ENCODE results near the gene MORN1.

MORN1 gene

DNA sequence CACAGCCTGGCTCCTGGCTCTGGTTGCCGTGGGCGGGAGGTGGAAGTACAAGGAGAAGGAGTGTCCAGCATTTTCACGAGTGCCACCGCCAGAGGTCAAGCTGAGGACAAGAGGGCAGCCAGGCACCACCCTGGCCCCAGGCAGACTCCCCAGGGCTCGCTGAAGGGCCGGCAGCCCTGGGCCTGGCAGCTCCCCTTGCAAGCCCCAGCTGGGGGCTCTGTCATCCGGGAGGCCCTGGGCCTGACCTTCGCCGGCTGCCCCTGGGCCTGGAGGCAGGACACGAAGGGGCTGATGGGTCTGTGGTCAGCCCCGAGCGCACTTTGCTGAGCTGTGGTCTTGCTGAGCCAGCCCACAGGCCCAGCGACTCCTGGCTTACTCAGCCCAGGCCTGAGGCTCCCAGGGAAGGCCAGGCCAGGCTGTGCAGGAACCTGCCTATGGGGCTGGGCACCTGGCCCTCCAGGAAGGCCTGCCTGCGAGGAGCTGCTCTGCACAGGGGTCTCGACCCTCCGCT, 74.8 kb downstream of the MORN1 start:
- DNase-seq: no peak

DNA sequence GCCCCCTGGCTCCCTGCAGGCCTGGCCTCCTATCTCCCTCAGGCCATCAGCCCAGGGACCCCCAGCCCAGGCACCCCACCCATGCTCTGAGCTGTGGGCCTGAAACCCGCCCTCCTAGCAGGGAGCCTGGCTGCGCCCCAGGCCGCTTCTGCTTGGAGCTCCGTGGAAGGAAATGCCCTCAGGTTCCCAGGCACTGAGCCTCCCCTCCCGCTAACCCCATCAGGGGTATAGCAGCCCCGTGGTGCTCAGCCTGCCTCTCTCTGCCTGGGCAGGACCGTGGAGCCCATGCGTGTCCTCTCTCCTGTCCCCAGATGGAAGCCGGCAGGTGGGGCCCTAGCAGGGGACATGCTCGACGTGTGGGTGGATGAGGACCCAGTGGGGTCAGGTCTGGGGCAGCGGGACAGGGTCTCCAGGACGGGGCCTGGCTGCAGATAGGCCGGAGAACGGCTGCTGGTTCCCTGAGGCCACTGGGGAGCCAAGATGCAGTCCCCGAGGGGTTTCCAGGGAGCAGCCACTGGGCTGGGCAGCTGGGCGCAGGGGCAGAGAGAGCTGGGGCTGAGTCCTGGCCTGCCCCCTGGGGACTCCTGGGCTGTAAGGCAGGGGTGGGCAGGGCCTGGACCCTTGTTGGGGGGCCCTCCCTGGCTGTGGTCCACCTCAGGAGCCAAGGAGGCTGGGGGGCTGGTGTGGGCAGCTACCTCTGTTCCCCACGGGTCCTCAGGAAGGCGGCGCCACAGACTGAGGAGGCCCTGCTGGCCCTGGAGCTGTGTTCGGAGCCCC, 75.5 kb downstream of the MORN1 start:
- DNase-seq: no peak

DNA sequence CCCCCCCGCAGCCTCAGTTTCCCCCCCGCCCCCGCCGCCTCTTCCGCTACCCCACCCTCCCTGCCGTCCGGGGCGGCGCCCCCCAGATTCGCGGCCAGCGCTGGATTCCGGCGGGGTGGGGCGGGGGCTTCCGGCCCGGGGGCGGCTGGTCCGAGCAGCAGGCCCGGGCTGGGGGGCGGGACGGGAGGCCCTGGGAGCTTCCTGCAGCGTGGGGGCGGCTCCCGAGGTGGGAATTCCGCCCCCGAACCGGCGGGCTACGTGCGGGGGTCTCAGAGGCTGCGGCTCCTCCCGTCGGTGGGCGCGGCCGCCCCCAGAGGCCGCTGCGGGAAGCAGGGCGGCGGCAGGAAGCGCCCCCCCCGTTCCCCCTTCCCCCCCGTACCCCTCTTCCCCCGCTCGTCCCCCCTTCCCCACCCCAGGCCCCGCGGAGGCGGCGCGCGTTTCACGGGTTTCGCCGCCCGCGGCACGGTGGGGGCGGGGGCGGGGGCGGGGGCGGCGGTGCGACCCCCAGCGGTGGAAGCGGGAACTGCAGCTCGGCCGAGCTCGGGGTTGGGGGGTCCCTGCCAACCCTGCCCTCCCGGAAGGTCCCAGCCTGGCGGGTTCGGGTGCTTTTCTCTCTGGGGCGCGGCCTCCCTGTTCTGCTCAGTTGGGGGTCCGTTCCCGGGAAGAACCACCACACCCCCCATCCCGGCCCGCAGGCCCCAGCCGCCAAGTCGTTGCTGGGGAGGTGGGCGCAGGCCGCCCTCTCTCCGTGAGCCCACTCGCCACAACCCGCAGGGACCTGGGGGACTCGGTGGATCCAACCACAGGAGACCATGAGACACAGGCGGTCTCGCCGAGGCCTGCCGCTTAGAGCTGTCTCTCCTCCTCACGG, 76.3 kb downstream of the MORN1 start:
- peak; percentile 45 to 60 for DNase-seq

DNA sequence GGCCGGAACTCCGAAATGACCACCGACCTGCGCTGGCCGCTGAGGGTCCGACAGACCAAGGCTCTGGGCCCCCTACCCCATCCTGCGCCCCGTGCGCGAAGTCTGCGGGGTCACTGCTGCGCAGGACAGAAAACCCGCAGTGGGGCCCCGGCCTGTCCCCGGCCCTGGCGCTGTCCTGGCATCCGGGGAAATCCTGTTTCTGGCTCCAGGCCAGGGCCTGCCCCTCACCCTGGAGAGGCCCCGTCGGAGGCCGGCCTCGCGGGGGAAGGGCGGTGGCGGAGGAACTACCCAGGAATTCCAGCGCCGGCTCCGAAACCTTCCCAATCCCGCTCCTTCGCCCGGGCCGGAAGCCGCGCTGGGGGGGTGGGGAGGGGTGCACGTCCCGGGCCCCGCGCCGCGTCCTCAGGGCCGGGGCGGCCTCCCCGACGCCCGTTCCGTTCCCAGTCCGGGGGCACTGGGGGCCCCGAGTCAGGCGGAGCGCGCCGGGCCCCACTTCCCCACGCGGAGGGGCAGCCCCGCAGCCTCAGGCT, 77.0 kb downstream of the MORN1 start:
- no peak for DNase-seq

GRCh38 chr1:2313651-2314261, 77.6 kb downstream of the MORN1 start:
- no peak for DNase-seq

DNA sequence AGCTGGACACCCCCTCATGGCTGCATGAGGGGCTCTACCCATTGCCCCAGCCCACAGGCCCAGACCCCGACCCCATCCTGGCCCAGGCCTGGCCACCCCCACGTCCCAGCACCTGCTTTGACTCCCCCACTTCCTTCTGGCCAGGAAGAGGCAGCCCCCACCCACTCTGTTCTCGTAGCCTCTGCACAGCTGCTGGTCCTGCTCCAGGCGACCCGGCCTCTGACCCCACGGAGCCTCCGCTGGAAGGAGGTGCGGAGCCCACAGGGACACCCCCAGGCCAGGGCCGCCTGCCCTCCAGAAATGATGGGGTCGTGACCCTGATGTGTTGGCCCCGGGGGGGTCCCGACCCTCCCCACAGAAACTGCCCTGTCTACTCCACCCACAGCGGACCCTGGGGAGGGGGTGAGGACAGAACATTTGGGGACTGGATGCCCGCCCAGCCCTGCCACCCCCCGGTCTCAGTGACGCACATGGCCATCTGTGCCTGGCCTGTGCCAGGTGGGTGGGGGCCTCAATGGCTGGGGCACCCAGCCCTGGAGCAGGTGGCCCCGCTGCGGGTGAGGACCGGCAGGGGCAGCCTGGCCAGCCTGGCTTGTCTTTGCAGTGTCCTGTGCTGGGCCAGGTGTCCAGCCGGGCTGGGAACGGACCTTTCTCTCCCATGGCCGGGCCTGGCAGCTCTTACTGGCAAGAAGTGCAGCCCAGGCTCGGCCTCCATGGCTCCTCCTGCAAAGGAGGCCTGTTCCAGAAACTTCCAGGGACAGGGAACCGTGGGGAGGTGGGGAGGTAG, 78.6 kb downstream of the MORN1 start:
- DNase-seq: no peak

DNA sequence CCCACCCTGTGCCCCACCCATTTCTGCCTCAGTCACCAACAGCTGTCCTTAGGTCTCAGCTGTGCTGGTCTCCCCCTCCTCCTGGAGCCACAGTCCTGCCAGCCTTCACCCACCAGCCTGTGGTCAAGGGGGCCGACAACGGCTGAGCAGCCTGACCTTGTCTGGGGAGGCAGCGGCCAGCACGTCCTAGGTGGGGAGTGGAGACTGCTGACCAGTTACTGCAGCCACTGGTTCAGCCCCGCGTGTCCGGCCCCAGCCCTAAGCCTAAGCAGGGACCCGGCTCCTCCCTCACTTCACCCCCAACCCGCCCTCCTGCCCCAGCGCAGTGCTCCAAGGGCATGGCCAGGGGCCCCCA, 79.2 kb downstream of the MORN1 start:
- DNase-seq: no peak

DNA sequence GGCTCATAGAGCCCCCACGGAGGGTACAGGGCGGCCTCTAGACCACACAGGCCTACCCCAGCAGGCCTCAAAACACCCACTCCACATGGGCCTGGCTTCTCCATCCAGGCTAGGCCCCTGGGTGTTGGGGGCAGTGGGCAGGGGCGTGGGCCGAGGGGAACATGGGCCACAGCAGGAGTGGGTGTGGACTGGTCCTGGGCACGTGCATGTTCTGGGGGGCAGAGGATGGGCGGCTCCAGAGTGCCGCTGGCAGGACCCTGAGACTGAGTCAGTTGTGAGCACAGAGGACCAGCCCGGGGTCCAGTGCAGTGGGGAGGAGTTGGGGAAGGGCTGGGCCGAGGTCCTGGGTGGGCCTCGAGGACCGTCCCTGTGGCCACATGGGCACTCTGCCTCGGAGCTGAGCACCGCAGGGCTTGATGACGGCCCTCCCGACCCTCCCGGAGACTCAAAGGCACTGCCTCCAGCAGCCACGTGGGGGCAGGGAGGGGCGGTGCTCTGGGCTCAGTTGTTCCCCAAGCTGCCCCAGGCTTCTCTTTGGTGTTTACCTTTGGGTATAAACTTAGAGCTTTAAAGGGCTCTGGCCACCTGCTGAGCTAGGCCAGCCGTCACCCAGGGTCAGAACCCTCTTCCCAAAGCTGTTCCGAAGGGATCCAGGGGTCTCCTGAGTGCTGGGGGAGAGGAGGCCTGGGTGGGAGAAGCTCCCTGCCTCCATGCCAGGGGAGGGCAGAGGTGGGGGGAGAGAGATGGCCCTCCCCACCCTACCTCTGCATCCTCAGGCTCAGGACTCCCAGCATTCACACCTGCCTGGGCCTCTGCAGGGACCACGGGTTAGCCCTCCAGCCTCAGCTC, 79.9 kb downstream of the MORN1 start:
- peak in 1 of 2 donors; percentile 57 for DNase-seq

DNA sequence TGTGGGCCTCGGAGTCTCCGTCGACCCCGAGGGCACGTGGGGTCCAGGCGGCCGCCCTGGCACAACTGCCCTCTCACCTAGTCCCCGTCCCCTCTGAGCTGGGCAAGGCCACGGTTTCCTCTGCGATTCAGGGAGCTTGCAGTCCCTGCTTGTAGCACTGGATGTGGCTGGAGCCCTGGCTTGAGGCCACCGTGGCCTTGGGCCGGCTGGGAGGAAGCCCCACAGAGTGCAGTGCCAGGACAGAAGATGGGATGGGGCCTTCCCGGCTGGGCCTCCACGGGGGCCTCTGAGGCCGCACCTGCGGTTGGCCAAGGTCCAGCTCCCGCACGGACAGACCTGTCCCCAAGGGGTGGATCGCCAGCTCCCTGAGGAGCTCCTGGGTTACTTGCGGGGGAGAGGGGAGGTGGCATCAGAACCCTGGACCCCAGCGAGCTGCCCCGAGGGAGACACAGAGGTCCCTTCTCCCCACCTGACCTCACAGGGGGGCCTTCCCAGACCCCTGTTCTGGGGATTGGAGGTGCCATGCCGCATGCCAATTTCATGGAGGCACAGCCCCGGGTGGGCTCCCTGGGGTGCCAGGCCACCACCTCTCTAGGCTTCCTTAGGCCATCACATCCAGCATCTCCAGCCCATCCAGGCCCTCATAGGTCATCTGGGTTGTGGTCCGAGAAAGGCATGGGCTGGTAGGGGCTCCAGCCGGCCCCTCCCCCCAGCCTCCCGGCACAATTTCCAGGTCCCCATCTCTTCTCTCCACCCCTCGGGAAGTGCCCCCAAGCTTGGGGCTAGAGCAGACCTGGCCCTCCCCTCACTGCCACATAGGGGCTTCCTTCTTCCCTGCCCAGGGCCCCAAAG, 80.8 kb downstream of the MORN1 start:
- DNase-seq: no peak

DNA sequence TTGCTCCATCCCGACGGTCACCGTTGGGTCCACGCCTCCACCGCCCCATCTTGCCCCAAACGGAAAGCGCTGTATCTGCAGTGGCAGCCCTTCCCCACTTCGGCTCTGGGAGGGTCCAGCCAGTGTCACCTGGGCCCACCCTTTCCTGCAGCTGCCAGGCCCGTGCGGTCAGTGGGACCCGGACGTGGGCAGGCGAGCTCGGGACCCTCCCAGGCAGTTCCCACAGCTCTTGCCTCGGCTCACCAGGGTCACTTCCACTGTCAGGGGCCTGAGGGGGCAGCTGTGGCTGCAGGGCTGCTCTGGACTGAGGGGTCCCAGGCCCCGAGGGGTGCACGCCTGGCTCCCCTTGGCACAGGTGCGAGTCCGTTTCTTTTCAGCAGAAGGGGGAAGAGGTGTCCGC, 82.5 kb downstream of the MORN1 start:
- no peak for DNase-seq

DNA sequence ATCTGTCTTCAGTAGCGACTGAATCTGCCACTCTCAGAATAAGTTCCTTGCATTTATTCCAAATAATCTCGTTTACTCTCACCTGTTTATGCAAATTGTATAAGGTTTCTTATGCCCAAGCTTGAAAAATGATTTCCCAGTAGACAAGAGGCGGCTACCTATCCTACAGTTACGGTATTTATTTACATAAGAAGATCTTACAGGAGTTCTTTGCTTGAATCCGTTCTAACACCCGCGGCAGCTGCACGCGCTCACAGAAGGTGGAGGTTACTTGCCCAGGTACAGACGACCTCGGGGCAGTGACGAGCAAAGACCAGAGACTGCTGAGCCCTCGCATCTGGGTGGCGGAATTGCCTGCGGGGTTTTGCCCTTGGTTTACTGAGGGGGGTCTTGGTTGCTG, 83.4 kb downstream of the MORN1 start:
- no peak for DNase-seq

GRCh38 chr1:2307064-2307605, 84.2 kb downstream of the MORN1 start:
- no peak for DNase-seq

DNA sequence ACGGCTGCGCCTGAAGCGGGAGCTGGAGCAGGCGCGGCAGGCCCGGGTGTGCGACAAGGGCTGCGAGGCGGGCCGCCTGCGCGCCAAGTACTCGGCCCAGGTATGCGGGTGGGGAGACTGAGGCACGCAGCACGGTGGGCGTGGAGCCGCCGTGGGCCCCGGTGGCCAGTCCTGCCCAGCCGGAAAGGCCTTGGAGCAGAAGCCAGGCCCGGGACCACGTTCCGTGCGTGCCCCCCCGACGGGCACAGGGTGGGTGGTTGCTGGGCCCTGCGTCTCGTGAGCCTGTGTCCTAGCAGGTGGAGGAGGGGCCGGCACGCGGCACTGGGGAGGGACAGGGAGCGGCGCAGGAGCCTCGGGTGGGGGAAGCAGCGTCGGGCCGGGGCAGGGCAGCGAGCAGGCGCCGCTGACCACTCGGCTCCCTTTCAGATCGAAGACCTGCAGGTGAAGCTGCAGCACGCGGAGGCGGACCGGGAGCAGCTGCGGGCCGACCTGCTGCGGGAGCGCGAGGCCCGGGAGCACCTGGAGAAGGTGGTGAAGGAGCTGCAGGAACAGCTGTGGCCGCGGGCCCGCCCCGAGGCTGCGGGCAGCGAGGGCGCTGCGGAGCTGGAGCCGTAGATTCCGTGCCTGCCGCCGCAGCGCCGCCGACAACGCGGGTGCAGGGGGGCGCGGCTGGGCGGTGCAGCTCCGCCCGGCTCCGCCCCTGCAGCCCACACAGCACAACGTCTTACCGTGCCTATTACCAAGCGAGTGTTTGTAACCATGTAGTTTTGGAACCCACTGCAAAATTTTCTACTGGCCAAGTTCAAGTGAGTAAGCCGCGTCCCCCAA, 85.0 kb downstream of the MORN1 start:
- no peak for DNase-seq

GRCh38 chr1:2304921-2305681, 86.3 kb downstream of the MORN1 start:
- DNase-seq: no peak

GRCh38 chr1:2304282-2304681, 87.1 kb downstream of the MORN1 start:
- DNase-seq: no peak

DNA sequence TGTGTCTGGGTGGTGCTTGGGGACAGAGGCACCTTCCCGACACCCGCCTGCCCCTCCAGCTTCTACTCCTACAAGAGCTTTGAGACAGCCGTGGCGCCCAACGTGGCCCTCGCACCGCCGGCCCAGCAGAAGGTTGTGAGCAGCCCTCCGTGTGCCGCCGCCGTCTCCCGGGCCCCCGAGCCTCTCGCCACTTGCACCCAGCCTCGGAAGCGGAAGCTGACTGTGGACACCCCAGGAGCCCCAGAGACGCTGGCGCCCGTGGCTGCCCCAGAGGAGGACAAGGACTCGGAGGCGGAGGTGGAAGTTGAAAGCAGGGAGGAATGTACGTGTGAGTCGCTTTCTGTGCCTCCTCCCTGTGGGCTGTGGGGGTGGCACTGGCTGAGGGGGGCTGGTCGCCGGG, 87.6 kb downstream of the MORN1 start:
- DNase-seq: no peak

- no peak for DNase-seq
These were observed 88.2 kb downstream of the MORN1 start for GRCh38 chr1:2303016-2303775.
